Fibroblast of peridontal ligament (primary cell): ENCODE measurements around the gene SLC2A1.
A peak's percentile ranks its signal among the peaks of the same experiment; 100 is the strongest.

ENCODE experiments used
- DNase-seq: peaks from one replicate; pipeline ENCODE4 v3.0.0-alpha.2; 2010; ENCODE audit errors: extremely low read depth

Gene SLC2A1

GRCh38 chr1:42979896-42980800, 21.5 kb upstream of the SLC2A1 start:
- no peak for DNase-seq

GRCh38 chr1:42979036-42979430, 20.4 kb upstream of the SLC2A1 start:
- DNase-seq, result no peak

- no peak for DNase-seq
Measured at GRCh38 chr1:42978317-42979035, 19.8 kb upstream of the SLC2A1 start.

GRCh38 chr1:42977653-42978052, 19.0 kb upstream of the SLC2A1 start:
- DNase-seq, result no peak

GRCh38 chr1:42975561-42976225, 17.0 kb upstream of the SLC2A1 start:
- no peak for DNase-seq

- no peak for DNase-seq
Measured at GRCh38 chr1:42974767-42975437, 16.2 kb upstream of the SLC2A1 start.

- no peak for DNase-seq
Measured at GRCh38 chr1:42973799-42974198, 15.1 kb upstream of the SLC2A1 start.

GRCh38 chr1:42973286-42973685, 14.6 kb upstream of the SLC2A1 start:
- DNase-seq, result no peak

GRCh38 chr1:42971841-42972291, 13.2 kb upstream of the SLC2A1 start:
- peak; percentile 64 for DNase-seq

- no peak for DNase-seq
Measured at GRCh38 chr1:42970143-42970542, 11.5 kb upstream of the SLC2A1 start.

- no peak for DNase-seq
Measured at GRCh38 chr1:42968654-42969053, 10.0 kb upstream of the SLC2A1 start.

- DNase-seq, result peak; percentile 87
Measured at GRCh38 chr1:42966688-42967612, 8.3 kb upstream of the SLC2A1 start.

GRCh38 chr1:42965378-42965777, 6.7 kb upstream of the SLC2A1 start:
- DNase-seq, result no peak

- no peak for DNase-seq
Measured at GRCh38 chr1:42964044-42964812, 5.6 kb upstream of the SLC2A1 start.

- peak; percentile 83 for DNase-seq
Measured at GRCh38 chr1:42963378-42964043, 4.8 kb upstream of the SLC2A1 start.

GRCh38 chr1:42962641-42963377, 4.1 kb upstream of the SLC2A1 start:
- DNase-seq, result no peak

- peak; percentile 41 for DNase-seq
Measured at GRCh38 chr1:42961312-42962091, 2.8 kb upstream of the SLC2A1 start.
